ENCODE measurements around the gene CCDC33.

Gene CCDC33

DNA sequence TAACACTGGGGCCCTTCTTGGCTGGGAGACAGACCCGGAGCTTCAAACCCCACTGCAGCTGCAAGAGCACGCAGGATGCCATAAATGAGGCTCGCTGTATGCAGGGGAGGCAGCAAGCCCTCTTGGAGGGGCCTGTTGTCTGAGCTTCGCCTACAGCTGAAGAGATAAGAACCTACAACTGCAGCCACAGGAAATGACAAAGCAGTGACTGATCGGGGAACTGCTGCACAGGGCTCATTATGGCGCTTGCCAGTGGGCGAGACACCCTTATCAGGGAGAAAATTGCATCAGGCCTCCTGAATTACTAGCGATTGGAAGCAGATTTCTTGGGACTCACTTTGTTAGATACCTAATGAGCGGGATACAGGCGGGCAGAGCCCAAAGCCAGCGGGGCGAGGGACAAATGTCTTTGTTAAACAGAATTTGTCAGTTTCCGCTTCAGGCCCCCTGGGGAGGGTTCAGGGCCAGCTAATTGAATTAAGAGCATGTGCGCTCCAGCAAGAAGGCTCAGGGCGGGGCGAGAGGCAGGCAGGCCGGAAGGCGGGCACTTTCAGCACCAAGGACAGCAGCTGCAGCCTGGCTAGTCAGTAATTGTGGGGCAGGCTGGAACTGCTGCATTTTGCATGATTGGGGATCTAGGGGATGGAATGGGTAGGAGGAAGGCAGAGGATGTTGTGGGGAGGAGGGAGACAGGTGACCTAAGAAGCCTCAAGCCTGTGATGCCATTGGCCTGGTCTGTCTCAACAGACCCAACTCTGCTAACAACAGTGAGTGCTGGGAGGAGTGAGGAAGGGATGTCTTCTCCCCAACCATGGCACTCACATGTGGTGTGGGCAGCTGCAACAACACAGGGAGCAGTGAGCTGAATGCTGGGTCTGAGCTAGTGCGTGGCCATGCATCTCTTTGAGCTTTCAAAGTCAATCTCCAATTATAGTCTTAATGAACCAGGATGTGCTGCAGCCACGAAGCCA is 55.3 kb downstream of the CCDC33 start:
- DNase-seq = no peak

DNA sequence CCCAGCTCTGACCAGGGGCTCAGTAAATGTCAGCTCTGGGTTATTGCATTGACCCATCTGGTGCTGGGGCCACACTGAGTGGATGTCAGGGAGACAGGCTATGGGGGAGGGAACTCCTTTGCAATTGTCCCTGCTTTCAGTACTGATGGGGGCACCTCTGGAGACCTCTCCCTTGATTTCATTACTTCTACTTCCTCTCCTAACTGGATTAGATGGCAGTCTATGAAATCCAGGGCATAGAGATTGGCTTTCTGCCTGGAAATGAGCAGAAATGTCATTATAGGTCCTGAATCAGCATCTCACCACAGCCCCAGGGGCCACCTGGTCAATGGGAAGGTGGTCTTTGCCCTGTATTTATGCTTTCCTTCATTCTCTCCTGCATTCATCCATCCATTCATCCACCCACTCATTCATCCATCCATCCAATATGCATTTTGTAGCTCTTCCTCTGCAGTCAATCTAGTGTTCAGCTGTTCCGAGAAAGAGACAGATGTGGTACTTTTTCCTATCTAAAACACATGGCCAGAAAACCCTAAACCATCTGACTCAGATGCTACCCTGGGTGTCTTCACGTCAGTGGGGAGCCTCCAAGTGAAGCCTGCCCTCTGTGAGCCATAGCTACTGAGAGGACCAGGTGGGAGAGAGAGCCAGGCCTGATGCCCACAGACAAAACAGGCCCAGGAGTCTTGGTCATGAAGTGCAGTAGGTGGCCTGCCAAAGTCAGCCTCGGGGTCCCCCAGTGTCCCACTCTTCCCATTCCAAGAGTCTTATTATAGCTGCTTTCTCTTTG is 57.1 kb downstream of the CCDC33 start:
- no peak for DNase-seq

DNA sequence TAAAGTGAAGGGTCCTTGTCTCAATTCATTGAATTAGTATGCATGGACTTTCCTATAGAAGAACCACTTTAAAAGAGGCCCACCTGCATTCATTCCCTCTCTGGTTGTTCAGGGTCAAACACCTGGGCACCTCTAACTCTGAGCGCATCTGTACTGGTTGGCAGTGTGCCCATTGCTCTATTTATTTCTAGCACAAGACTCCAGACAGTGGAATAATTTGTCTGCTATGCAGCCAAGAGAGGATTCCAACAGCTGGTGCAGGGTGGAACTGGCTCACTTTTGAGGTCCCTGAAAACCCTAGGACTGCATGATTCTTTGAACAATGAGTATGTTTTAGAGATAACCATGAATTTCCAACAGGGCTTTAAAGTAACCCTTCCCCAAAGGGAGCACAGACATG is 57.9 kb downstream of the CCDC33 start:
- peak; percentile 25 to 64 for DNase-seq

DNA sequence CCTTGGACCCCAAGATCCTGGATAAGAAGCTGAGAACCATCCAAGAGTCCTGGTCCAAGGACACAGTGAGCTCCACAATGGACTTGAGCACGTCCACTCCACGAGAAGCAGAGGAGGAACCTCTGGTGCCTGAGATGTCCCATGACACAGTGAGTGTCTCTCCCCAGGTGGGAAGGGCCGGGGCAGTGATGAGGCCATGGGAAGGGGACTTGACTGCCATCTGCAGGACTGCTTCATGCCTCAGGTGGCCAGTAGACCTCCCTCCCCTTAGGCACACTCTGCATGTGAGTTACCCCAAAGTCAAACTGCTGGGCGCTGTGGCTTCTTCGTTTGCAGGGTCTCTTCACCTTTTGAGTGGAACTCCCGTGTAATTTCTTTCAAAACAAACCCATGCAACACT is 59.7 kb downstream of the CCDC33 start:
- DNase-seq = no peak

DNA sequence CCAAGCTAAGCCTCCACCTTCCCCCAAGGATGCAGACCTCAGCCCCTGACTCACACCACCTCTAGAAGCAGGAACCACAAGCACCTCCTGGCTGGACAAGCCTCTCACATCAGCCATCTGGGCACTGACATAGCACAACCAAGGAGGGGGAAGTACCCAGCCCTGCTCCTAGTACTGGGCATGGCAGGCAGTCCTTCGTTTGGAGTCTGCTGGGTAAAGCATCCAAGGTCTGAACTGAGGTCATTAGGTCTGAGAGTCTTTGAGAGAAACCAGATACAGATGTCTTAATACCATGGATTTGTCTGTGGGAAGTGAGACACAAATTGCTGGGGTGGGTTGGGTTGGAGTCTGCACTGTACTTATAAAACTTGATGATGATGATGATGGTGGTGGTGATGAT is 61.8 kb downstream of the CCDC33 start:
- no peak for DNase-seq

DNA sequence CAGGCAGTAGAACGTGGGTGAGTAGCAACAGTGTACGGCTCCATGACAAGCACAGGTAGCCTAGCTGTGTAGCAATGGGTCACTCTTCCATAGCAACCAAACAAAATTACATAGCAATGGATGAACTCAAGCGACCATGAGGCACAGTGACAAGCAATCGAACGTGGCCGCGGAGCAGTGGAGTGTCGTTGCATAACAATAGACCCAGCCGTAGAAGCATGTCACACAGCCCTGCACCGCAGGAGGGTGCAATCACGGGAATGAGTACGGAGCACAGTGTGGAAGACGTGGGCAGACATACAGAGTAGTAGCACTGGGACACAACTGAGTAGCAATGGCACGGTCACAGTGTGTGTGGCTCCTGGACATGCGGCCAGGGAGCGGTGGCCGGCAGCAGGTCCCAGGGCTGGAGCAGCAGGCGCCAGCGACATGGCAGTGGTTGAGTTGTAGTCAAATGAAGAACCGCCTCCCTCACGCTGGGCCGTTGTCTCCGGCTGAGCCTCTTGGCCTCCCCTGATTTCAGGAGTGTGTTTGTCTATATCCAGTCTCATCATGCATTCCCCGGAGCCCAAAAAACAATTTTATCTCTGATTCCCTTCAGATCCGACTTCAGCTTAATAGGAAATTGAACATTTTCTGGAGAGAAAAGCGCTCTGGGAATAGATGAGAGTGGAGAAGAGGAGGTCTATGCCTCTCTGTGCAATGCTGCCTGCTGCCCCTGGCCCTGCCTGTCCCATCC is 64.1 kb downstream of the CCDC33 start:
- DNase-seq = no peak

DNA sequence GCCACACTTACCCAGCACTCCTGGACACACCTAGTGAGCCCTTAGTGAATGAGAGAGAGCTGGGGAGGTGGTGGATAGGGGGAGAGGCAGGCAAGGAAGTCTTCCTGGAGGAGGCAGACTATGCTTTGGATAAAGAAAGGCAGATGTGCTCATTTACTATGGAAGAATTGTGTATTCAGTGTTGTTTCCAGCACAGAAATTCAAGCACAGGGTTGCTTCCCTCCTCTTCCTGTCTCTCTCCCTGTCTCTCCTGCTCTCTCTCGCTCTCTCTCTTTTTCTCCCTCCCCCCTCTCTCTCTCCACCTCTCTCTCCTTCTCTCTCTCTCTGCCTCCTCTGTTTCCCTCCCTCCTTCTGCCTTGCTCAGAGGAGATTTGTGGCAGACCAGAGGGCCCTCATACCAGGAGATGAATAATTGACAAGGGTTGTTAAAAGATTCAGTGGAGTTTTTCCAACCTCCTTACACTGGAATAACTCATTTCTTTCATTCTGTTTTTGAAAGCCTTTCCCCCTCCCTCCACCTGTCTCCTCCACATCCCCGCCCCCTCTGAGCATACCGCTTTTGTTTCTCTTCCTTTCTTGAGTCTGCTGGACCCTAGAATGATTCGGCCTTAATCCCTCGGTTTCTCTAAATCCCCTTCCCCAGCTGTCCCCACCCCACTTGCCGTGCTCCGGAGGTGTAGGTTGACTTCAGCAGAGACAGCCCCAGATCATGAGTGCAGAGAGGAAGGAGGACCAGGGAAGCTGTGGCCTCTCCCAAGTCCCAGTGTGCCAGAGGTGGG is 65.6 kb downstream of the CCDC33 start:
- DNase-seq = no peak

DNA sequence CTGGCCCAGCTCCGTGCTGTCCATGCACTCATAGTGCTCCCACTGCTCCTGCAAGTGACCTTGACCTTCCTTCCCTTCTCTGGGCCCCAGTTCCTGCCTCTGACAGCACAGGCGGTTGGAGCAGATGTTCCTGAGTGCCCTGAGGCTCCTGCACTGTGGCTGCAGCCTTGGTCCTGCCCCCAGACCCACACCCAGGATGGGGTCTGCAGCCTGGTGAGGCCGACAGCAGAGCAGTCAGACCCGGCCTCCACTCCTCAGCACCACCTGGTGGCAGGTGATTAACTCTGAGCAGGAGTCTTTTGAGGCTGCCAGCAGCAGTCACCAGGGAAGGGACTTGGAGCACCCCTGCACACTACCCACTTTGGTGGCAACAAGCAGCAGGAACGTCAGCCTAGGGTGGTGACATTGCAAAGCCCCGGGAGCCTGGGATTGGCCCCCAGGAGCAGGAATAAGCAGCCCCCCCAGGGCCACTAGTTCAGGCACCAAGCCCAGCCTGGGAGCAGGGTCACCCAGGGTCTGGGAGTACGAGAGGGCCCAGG is 66.8 kb downstream of the CCDC33 start:
- DNase-seq = peak in 1 of 2 experiments; percentile 49

DNA sequence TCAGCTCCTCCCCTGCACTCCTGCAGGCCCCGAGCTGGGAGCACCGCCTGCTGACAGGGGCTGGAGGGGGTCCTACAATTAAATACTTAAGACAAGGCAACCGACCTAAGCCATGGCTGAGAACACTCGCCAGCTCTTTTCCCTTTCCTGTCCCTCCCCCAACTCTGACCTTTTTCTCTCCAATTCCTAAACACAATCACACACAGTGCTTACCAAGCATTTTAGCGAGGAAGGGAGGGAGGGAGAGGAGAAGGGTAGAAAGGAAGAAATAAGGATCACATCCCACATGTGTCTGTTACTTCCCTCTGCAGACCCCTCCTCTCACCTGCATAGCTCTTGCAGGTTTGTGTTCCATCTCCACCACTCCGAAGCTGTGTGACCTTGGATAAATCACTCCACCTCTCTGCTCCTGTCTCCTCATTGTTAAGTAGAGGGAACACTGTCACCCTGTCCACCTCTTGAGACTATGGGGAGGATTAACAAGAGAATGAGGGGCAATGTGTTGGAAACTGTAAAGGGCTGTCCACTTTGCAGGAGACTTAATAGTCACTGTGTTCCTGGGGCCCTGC is 67.7 kb downstream of the CCDC33 start:
- no peak for DNase-seq

DNA sequence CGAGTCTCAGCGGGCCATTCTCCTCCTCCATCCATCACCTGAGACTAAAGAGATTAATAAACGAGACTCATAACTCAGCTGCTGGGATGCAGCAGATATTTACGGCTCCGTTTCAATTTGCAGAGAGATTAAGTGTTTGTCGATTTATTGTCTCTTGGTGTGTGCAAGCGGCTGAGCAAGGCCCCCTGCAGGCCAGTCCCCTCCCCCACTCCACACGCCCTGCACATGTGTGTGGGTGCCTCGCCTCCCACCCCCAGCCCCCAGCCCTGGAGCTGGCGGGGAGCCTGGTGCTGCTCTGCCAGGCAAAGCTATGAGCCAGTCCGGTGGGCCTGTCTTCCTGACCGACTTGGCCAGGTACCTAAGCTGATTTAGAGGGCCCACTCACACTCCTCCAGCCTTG is 68.3 kb downstream of the CCDC33 start:
- DNase-seq = no peak

DNA sequence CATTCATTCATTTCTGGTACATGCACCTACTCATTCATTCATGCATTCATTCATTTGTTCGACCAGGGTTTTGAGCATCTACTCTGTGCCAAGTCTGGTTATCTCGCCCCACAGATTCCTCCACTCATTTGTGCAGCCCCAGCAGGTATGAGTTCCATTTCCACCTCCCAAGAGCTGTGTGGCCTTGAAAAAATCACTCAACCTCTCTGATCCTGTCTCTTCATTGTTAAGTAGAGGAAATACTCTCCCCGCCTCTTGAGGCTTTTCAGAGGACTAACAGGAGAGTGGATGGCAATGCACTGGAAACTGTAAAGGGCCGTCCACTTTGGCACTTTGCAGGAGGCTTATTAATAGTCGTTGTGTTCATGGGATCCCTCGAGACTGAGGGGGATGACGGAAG is 69.6 kb downstream of the CCDC33 start:
- DNase-seq = no peak

DNA sequence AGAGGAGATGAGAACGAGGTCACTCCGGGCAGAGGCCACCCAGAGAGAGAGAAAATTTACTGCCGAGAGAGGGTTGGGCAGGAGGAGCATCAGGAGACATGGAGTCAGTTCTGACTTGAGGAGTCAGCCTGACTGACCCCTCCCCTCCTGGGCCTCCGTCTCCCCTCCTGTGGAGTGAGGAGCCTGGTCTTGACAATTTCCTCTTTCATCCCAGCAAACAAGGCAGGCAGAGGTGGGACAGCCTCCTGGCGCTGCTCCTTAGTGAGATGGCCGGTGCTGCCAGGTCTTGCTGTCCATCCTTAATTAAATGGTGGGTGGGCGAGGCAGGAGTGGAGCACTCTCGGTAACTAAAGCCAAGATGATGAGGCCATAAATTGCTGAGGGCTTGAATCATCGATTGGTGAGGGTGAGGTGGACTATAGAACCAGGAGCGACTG is 70.7 kb downstream of the CCDC33 start:
- DNase-seq = no peak

DNA sequence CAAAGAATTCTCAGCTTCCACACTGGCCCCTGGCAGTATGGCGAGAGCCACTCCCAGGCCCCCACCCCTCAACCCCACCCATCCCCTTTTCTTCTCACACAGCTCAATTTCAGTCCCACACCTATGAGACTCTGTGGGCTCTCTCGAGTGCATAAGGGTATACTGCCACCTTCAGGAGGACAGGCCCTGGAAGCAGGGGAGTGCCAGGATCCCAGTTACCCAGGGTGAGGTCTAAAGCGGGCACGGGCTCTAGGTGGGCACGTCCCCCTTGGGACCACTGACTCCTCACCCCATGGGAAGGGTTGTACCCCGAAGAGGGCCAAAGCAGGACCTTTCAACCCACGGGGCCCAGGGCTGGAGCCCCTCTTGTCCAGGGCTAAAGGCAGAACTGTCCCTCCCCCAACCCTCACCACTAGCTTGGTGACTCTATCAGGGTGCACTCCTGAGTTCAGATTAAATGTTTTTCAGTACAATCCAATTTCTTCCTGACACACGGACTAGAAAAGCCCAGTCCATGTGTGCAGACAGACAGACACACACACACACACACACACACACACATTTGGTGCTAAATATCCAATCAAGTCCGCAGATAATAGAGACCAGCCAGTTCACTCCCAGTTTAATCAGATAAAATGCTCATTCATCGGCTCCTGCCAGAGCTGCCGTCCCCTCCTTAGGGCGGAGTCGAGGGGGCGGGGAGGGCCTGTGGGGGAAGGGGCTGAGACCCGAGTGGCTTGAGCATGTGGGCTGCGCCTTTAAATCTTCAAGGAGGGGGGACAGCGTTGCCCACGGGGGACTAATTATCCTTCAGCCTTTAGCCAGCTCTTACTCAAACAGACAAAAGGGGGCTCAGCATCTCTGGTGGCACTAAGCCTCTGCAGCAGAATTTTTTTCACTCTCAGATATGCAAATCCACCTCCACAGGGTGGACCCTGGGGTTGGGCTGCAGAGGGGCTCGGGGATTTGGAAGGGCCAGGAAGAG is 72.0 kb downstream of the CCDC33 start:
- DNase-seq = peak; percentile 47 to 84

DNA sequence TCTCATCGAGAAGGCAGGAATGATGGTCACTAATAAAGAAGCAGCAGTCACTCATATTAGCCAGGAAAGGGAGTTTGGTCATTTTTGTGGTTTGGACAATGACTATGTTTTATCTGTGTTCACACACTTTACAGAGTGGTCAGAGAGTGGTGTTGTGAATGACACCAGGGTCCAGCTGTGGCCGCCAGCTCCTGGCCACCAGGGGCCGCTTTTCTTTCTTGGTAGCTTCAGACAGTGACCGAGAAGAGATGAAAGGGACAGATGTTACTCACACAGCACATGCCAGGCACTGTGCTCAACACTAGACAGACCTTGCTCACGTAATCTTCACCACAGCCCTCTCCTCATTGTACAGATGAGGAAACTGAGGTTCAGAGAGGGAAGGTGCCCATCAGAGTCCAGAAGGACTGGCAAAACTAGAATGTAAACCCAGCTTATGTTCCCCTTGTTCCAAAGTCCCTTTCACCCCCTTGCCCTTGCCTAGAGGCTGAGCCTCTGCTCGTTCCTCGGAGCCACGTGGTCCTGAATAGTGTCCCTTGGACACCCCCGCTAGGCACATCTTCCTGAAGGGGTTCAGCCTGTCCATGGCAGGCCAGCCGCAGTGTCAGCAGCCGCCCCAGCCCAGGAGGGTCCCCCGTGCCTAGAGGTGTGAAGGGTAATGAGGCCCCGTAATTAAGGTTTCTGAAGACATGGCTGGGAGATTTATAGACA is 75.8 kb downstream of the CCDC33 start:
- DNase-seq = no peak

DNA sequence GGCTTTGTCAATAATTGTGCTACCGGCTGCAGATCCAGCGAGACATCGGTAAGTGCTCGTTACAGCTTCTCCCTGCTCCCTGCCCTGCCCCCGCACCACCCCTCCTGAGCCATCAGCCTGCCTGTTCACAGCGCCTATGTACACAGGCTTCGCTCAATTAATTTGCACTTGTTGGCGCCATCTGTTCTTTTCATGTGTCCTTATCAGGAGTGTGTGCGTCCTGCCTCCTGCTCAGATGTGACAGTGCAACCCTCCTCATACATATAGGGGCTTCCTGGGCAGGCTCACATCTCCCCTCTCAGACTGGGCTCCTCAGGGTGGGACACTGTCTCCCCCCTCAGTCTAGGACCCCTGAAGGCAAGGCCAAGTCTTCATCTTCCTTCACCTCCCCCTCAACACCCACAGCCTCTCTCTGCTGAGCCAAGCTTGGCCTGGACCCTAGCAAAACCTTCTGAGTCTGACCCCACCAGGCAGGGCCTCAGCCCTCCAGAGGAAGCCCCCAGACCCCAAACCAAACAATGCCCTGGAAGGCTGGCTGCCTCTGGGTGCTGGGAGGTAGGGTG is 76.4 kb downstream of the CCDC33 start:
- DNase-seq = peak; percentile 80 to 83

DNA sequence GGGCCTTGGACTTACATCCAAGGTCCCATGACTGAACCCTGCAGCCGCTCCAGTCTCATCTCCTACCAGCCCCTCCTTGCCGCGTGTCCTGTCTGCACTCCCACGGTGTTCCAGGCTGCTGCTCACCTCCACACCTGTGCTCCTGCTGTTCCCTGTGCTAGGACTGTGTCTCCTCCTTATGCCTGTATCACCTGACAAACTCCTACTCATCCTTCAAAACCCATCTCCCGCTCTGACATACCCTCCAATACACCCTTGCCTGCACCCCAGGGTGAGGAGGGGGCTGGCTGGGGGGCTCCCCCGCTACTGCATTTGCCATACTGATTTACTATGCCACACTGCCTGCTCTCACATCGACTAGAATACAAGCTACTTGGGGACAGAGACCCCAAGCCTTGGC is 77.8 kb downstream of the CCDC33 start:
- DNase-seq = no peak

DNA sequence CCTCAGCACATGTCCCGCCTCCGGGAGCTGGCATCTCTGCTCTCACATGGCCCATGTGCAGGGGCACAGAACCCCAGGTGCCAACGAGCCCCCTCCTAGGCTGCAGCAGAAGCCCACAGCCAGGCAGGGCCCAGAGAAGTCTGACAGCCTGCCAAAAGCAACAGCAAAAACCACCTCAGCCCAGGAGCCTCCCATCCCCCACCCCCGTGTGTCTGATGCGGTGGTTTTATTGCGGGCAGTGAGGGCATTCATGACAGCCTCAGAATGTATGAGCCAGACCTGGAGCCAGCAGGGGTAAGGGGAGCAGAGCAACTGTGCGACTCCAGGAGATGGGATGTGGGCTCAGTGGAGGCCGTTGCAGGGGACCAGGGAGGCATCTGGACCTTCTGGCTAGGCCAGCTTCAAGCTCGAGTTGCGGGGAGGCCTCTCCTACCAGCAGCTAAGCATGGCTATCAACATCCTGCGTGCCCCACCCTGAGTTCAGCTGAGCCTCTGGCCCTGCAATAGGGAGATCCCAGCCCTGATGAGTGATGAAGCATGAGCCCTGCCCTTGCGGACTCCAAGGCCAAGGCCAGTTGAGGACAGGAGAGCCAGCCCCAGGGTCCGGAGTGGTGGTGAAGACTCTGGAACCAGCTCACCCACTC is 78.8 kb downstream of the CCDC33 start:
- peak in 1 of 2 experiments; percentile 49 for DNase-seq

DNA sequence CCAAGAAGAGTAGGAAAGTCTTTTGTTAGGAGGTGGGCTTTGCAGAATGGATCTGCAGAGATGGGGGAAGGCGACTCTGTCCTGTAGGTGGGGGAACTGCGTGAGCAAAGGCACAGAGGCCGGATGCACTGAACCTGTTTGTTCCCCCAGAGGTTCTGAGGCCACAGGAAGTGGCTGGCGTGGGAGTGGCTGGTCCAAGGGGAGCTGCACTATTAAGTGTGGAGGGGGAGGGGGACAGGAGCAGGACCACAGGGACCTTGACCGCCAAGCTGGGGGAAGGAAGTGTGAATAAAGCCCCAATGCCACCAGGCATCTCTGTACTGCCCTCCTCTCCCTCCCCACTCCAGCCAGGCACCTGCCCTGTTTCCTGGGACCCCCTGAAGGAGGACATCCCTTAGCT is 79.5 kb downstream of the CCDC33 start:
- no peak for DNase-seq

DNA sequence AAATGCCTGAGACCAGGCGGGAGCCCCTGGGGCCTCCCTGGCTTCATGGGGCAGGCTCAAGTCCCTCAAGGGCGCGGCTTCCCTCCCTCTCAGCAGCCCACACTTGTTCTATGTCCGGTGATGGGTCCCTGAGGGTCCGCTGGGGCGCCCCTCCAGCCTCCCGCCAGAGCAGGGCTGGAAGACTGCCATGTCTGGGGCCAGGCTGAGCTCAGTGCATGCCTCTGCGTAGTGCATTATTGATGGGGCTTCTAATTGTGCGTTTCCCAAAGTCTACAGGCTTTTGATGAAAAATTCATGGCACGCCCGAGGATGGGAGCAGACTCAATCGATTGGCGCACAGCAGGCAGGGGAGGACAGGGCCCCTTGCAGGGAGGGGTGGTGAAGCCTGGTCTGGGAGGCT is 80.0 kb downstream of the CCDC33 start:
- no peak for DNase-seq

Measured in NCI-H446 (cell line).